ENCODE results near the gene DIS3L2.

DNA sequence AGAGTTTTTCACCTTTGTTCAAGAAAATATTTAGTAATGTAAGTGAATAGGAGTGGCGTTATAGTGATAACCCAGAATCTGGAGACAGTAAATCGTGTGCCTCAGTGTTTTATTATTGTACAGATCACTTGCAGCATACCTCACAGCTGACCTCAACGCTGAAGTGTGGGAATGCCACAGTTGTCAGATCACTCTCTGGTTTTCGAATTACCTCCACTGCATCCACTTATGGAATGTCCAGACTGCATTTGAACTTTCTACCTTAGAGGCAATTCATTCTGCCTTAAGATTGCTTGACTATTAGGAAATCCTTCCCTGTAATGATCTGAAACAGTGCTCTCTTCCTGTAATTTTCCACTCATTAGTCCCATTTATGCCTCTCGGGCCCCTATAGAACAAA is 252.5 kb downstream of the DIS3L2 start:
- TF ChIP-seq, protein P1, sequence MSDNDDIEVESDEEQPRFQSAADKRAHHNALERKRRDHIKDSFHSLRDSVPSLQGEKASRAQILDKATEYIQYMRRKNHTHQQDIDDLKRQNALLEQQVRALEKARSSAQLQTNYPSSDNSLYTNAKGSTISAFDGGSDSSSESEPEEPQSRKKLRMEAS (CRISPR knock-in tag; IDR thresholded peaks at IDR 0.05), result no peak
- TF ChIP-seq, protein P2, sequence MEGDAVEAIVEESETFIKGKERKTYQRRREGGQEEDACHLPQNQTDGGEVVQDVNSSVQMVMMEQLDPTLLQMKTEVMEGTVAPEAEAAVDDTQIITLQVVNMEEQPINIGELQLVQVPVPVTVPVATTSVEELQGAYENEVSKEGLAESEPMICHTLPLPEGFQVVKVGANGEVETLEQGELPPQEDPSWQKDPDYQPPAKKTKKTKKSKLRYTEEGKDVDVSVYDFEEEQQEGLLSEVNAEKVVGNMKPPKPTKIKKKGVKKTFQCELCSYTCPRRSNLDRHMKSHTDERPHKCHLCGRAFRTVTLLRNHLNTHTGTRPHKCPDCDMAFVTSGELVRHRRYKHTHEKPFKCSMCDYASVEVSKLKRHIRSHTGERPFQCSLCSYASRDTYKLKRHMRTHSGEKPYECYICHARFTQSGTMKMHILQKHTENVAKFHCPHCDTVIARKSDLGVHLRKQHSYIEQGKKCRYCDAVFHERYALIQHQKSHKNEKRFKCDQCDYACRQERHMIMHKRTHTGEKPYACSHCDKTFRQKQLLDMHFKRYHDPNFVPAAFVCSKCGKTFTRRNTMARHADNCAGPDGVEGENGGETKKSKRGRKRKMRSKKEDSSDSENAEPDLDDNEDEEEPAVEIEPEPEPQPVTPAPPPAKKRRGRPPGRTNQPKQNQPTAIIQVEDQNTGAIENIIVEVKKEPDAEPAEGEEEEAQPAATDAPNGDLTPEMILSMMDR (IDR thresholded peaks at IDR 0.05), result no peak
- TF ChIP-seq SP1 (CRISPR knock-in tag; conservative IDR thresholded peaks at IDR 0.05), result no peak
- no peak for TF ChIP-seq TEAD1 (CRISPR knock-in tag; IDR thresholded peaks at IDR 0.05)
- no peak for TF ChIP-seq CREB1 (CRISPR knock-in tag; IDR thresholded peaks at IDR 0.05)
- TF ChIP-seq ZNF317 (CRISPR knock-in tag; IDR thresholded peaks at IDR 0.05; ENCODE audit: borderline replicate concordance, low read depth), result no peak
- TF ChIP-seq ZNF121 (CRISPR knock-in tag; IDR thresholded peaks at IDR 0.05), result no peak
- no peak for TF ChIP-seq ELF4 (CRISPR knock-in tag; IDR thresholded peaks at IDR 0.05; ENCODE audit: low read depth)

Data from WTC11 (cell line).